Psoas muscle (tissue), 8 donors: ENCODE measurements around the gene CDK14. TPM values are rescaled to one million over a fixed set of nuclear protein-coding genes. Genes with fewer than 3 reads are reported as not detected.
A peak's percentile ranks its signal among the peaks of the same experiment; 100 is the strongest.

Experiments used
- ATAC-seq, 4 donors: fragments of 200-7000 bp; cut with Tn5 transposase; one replicate each; pipeline ENCODE4 v1.9.1; 2020; ENCODE audit warnings: moderate library complexity in 3 of 4, mild to moderate bottlenecking in 2 of 4
- DNase-seq, 2 donors: peaks; one replicate each; pipeline ENCODE4 v3.0.0-alpha.2; 2020
- H3K27ac ChIP-seq: fragments of 200-600 bp; one replicate; pipeline ENCODE4 v1.8.0; 2022
- H3K27me3 ChIP-seq, 3 donors: fragments of 200-600 bp in 1 of 3; one replicate each; pipeline versions ENCODE4 v1.6.1 to v1.8.0; 2013 to 2022; ENCODE audit warnings: low read length in 2 of 3, mild to moderate bottlenecking in 2 of 3, moderate library complexity in 1 of 3; ENCODE audit not compliant: insufficient read depth in 3 of 3
- H3K36me3 ChIP-seq, 2 donors: fragments of 200-600 bp in 1 of 2; one replicate each; pipeline versions ENCODE4 v1.6.1 to v1.8.0; 2013 to 2022; ENCODE audit warnings: low read depth in 1 of 2, mild to moderate bottlenecking in 1 of 2, moderate library complexity in 1 of 2; ENCODE audit not compliant: insufficient read depth in 1 of 2
- H3K4me1 ChIP-seq: fragments of 200-600 bp; one replicate; pipeline ENCODE4 v1.8.0; 2022
- H3K4me3 ChIP-seq: fragments of 200-600 bp; one replicate; pipeline ENCODE4 v1.8.0; 2022; ENCODE audit warnings: mild to moderate bottlenecking
- H3K9me3 ChIP-seq: fragments of 200-600 bp; one replicate; pipeline ENCODE4 v1.8.0; 2022
- WGBS, 3 donors: extraction: QIAGEN DNeasy Blood & Tissue Kit; methylation state at CpG; one replicate each; pipeline versions ENCODE4 v1.1.6 to v1.1.7; 2013; 5-methylcytosine and 5-hydroxymethylcytosine counted together
- intact Hi-C, 2 donors: fragments of 100-400 bp; cut with DNase I; formaldehyde crosslinking; loops; one replicate each; pipeline versions ENCODE4 v1.11.0 to v1.14.2; 2022
- polyA plus RNA-seq, 3 donors: library from polyadenylated mRNA; stranded (reverse); fragments of 200-250 nt; gene quantifications; one replicate each; pipeline ENCODE4 v1.2.3, GENCODE V29; 2013
- total RNA-seq, 4 donors: library from RNA; stranded (reverse); fragmentation: NEBNext Ultra II Directional in 2 of 4; extraction: Animal tissue kit (Norgen Biotek cat#: 25700) in 2 of 4; gene quantifications; one replicate each; pipeline versions ENCODE4 v1.2.1 to v1.2.4, GENCODE V29; 2021 to 2023
- TF ChIP-seq, protein P1 (sequence below): fragments of 200-600 bp; IDR thresholded peaks from one replicate; pipeline ENCODE4 v1.8.0; 2022; ENCODE audit warnings: antibody characterized with exemption
- donor health status: healthy with polysubstance abuse.
- donor health status: DM: no; HTN: no; CAD: no; lungs with moderate emphysema.
- donor health status: Bipolar disorder and iron deficiency.
- donor health status: healthy.
- donor health status: DM: yes; HTN: yes; CAD: no.
- donor health status: DM: no; HTN: no; CAD: no.
- donor health status: DM: no; HTN: no; CAD: no.
- donor health status: DM: yes; HTN: yes; CAD: no.

The CDK14 gene
- total and polyA plus RNA-seq, 7 donors, result 1.7 to 16.6 (median 10.6) TPM

DNA sequence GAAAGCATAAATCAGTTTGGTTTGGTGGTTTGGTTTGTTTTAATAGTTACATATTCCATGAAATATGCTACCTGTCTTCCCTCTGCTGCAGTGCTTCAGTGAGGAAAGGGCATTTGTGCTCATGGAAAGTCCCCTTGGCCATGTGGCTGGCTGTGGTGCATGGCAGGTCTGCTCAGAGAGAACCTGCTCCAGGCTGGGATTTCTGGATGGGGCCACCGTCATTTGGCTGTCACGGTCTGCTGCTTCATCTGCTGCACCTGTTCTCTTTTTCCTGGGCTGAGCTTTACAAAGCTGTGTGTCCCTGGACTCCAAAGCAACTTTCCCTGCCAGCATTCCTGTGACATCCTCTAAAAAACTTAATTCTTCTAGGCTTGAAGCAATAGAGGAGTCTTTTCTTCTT is 8.9 kb downstream of the CDK14 start:
- no peaks in the 10 kb centered on the region for H3K27me3 ChIP-seq
- intact Hi-C loops, result no loop called here
- H3K9me3 ChIP-seq, result no peaks in the 10 kb centered on the region
- H3K4me3 ChIP-seq, result no peak overlapping the region
- peak; percentile 91 to 96 (median 94) for ATAC-seq
- H3K27ac ChIP-seq, result peak overlapping the region; percentile 69
- H3K36me3 ChIP-seq, result no peaks in the 10 kb centered on the region
- peaks cover 19% of the 10 kb centered on the region for H3K4me1 ChIP-seq
- WGBS, 3 donors, result 24 to 33% (median 28%) methylated on average over 2 of the region's 2 CpGs
- TF ChIP-seq, protein P1, sequence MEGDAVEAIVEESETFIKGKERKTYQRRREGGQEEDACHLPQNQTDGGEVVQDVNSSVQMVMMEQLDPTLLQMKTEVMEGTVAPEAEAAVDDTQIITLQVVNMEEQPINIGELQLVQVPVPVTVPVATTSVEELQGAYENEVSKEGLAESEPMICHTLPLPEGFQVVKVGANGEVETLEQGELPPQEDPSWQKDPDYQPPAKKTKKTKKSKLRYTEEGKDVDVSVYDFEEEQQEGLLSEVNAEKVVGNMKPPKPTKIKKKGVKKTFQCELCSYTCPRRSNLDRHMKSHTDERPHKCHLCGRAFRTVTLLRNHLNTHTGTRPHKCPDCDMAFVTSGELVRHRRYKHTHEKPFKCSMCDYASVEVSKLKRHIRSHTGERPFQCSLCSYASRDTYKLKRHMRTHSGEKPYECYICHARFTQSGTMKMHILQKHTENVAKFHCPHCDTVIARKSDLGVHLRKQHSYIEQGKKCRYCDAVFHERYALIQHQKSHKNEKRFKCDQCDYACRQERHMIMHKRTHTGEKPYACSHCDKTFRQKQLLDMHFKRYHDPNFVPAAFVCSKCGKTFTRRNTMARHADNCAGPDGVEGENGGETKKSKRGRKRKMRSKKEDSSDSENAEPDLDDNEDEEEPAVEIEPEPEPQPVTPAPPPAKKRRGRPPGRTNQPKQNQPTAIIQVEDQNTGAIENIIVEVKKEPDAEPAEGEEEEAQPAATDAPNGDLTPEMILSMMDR, result no peak
- DNase-seq, result peak in 1 of 2 donors; percentile 15

DNA sequence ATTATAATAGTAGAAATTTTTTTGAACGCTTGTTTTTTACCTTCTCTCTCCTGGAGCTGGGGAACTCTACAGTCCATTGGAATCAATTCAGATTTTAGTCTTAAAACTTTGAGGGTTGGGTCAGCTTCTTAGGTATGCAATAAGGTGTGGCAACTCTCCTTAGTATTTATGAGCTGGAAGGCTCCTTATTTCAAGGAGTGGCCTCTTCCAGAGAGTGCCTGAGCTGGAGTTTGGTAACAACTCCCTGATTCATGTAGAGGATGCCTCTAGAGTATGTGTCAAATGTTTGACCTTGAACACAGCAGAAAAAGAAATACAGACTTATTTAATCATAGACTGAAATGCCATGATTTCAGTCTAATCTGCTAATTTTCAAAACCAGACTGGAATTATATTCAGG is 11.1 kb downstream of the CDK14 start:
- DNase-seq, result no peak
- no peak for ATAC-seq
- Histone ChIP-seq H3K4me3 (no peak overlapping the region), H3K36me3 (no peaks in the 10 kb centered on the region), H3K27ac (no peak overlapping the region), H3K9me3 (no peaks in the 10 kb centered on the region), H3K4me1 (peaks cover 14% of the 10 kb centered on the region), H3K27me3 (no peaks in the 10 kb centered on the region)
- TF ChIP-seq, protein P1, result no peak
- 97 to 99% (median 97%) methylated on average over 1 of the region's 1 CpG for WGBS, 3 donors
- intact Hi-C loops, result no loop called here

DNA sequence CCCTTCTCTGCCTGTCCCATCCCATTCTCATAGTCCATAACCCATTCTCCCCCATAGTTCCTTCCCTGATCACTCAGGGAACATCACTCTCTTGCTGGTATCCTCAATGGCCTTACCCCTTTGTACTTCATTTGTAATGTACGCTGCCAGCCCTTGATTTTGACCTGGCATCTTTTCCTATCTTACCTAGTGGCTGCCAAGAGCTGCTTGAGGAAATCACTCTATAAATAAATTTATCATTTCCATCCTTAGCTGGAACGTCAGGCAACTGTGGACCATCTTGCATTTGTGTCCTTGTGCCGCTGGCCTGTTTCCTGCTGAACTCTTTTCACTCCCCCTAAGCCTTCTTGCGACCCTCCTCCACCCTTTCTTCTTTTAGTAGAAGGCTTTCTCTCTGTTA is 14.0 kb downstream of the CDK14 start:
- H3K4me1 ChIP-seq, result peaks cover 6% of the 10 kb centered on the region
- 46 to 55% (median 51%) methylated on average over 4 of the region's 4 CpGs for WGBS, 3 donors
- no peaks in the 10 kb centered on the region for H3K9me3 ChIP-seq
- DNase-seq, result no peak
- H3K36me3 ChIP-seq, result no peaks in the 10 kb centered on the region
- TF ChIP-seq, protein P1, result no peak
- no peak overlapping the region for H3K4me3 ChIP-seq
- no peak overlapping the region for H3K27ac ChIP-seq
- peak in 1 of 4 donors; percentile 26 for ATAC-seq
- intact Hi-C loops, result no loop called here
- no peaks in the 10 kb centered on the region for H3K27me3 ChIP-seq

DNA sequence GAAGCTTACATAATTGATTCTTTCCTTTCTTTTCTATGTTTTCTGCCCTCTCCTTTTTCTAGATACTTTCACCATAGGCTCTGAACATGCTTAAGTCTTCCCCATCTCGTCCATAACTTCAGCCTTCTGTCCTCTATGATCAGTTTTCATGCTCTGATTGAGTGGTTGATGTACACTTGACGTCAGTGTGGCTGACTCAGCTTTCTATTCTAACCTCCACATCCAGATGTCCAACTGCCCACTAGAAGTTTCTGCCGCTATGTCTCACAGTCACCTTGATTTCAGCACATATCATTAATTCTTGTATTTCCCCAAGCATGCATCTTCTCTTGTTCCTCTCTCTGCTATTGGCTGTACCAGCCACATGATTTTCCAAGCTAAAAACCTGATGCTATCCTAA is 15.0 kb downstream of the CDK14 start:
- Histone ChIP-seq H3K27me3 (no peaks in the 10 kb centered on the region), H3K36me3 (no peaks in the 10 kb centered on the region), H3K9me3 (no peaks in the 10 kb centered on the region), H3K27ac (no peak overlapping the region), H3K4me1 (no peaks in the 10 kb centered on the region), H3K4me3 (no peak overlapping the region)
- intact Hi-C loops, result no loop called here
- DNase-seq (no peak), ATAC-seq (no peak)
- 75 to 76% (median 75%) methylated on average over 3 of the region's 3 CpGs for WGBS, 3 donors
- TF ChIP-seq, protein P1, result no peak

DNA sequence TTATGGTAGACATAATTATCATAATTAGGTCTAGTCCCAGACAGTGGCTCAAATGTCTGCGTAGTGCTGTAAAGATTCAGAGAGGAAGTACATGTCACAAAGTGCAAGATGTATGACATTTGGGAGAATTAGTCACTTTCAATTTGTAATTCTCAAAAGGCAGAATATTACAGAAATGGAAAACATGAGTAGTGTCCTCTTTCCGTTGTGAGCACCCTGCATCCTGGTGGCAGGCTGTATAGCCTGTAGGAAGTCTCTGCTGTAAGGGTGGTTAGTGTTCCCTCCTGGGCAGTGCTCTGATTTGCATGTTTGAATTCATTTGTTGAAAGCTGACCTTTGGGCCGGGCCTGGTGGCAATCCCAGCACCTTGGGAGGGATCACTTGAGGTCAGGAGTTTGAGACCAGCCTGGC is 17.0 kb downstream of the CDK14 start:
- ATAC-seq (no peak), DNase-seq (no peak)
- WGBS, 3 donors, result 62 to 77% (median 67%) methylated on average over 3 of the region's 3 CpGs
- no peaks in the 10 kb centered on the region for H3K4me1 ChIP-seq
- no peak overlapping the region for H3K27ac ChIP-seq
- H3K9me3 ChIP-seq, result no peaks in the 10 kb centered on the region
- no peaks in the 10 kb centered on the region for H3K27me3 ChIP-seq
- no peak overlapping the region for H3K4me3 ChIP-seq
- TF ChIP-seq, protein P1, result no peak
- no peaks in the 10 kb centered on the region for H3K36me3 ChIP-seq
- intact Hi-C loops, result no loop called here
